Measurements from ENCODE around the gene PLXNA4.
"Not testable (repeated sequence)": the region's sequence is repeated elsewhere in the genome, so short reads cannot be mapped to it uniquely, and the experiment has no call there.

The PLXNA4 gene

DNA sequence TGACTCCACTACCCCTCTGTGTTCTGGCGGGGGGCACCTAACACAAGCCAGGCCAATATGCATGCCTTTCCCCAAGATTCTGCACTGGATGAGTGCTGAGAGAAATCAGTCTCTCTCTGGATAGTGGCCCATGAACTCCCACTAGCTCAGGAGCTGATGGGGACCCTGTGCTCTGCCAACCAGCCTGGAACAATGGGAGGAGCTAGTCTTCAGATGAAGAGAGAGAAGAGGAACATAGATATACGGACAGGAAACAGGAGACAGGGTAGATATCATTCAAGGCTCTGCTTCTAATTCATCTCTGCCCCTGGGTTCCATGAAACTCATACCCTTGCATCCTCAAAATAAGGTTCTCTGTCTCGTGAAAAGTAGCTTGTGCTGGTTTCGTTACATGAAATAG lies 27.9 kb upstream of the PLXNA4 start:
- Mint-ChIP-seq H3K4me3 (no peak overlapping the region), H3K27me3 (peaks cover under 1% of the 10 kb centered on the region), H3K27ac (no peak overlapping the region), H3K4me1 (no peaks in the 10 kb centered on the region), H3K9me3 (no peaks in the 10 kb centered on the region)
- DNase-seq = no peak
- ATAC-seq = no peak

DNA sequence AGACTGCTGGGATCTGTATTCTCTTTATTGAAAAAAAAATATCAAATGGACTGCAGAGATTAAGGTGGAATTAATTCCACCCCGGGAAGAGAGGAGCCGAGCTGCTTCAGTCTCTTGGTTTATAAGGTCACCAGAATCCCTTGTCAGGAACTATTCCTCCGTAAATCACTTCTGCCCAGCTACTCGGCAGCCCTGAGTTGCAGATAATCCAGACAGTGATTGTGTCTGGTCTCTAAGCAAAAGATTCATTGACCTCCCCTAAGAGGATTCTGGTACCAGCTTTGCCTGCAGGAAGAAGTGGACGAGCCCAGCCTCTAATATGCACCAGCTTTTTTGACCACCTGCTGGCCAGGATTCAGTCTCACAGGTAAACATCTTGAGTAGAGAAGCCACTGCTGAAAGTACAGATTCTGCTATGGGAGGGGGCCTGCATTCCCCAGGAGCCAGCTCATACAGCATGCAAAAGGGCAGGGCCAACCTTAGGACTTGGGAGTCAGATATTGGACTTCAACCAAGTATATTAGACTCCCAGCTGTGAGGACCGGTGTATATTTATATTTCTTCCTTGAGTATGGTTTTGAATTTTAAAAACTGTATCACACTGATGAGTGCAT lies 27.1 kb upstream of the PLXNA4 start:
- Mint-ChIP-seq H3K27ac (no peak overlapping the region), H3K4me3 (no peak overlapping the region), H3K4me1 (no peaks in the 10 kb centered on the region), H3K9me3 (no peaks in the 10 kb centered on the region), H3K27me3 (peaks cover 6% of the 10 kb centered on the region)
- DNase-seq (no peak), ATAC-seq (no peak)

- peaks cover 6% of the 10 kb centered on the region for H3K27me3 Mint-ChIP-seq
- ATAC-seq (no peak), DNase-seq (no peak)
- no peak overlapping the region for H3K27ac Mint-ChIP-seq
- H3K9me3 Mint-ChIP-seq = no peaks in the 10 kb centered on the region
- H3K4me1 Mint-ChIP-seq = no peaks in the 10 kb centered on the region
- no peak overlapping the region for H3K4me3 Mint-ChIP-seq
Observed at GRCh38 chr7:132601783-132602182, 25.5 kb upstream of the PLXNA4 start.

GRCh38 chr7:132596588-132596987 lies 20.3 kb upstream of the PLXNA4 start:
- Mint-ChIP-seq H3K27me3 (peaks cover 6% of the 10 kb centered on the region), H3K27ac (no peak overlapping the region), H3K4me3 (no peak overlapping the region), H3K4me1 (no peaks in the 10 kb centered on the region), H3K9me3 (no peaks in the 10 kb centered on the region)
- DNase-seq (no peak), ATAC-seq (no peak)

DNA sequence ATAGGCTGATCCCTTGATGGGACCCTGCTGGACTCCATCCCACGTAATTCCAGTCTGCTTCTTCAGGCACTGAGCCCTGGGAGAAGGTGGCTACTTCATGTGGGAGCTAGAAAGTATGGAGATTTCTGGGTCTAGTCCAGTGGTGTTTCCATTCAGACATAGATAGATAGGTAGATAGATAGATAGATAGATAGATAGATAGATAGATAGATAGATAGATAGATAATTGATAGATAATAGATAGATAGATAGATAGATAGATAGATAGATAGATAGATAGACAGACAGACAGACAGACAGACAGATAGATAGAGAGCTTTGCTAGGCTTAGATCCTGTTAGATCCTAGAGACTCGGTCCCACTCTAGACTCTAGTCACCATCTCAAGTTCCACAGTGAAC lies 18.5 kb upstream of the PLXNA4 start:
- not testable (repeated sequence) for DNase-seq, H3K27ac Mint-ChIP-seq, H3K9me3 Mint-ChIP-seq, H3K4me3 Mint-ChIP-seq, H3K4me1 Mint-ChIP-seq, ATAC-seq, H3K27me3 Mint-ChIP-seq

GRCh38 chr7:132592936-132593335 lies 16.7 kb upstream of the PLXNA4 start:
- ATAC-seq = no peak

GRCh38 chr7:132592231-132592920 lies 16.1 kb upstream of the PLXNA4 start:
- ATAC-seq (no peak), DNase-seq (no peak)
- Mint-ChIP-seq H3K27ac (no peak overlapping the region), H3K9me3 (no peaks in the 10 kb centered on the region), H3K4me3 (no peak overlapping the region), H3K4me1 (no peaks in the 10 kb centered on the region), H3K27me3 (no peaks in the 10 kb centered on the region)

More at GRCh38 chr7:132592936-132593335, 16.7 kb upstream of the PLXNA4 start:
- no peaks in the 10 kb centered on the region for H3K9me3 Mint-ChIP-seq
- DNase-seq = no peak
- H3K4me3 Mint-ChIP-seq = no peak overlapping the region
- no peaks in the 10 kb centered on the region for H3K27me3 Mint-ChIP-seq
- no peak overlapping the region for H3K27ac Mint-ChIP-seq
- no peaks in the 10 kb centered on the region for H3K4me1 Mint-ChIP-seq

- Mint-ChIP-seq H3K4me1 (no peaks in the 10 kb centered on the region), H3K27me3 (no peaks in the 10 kb centered on the region), H3K9me3 (no peaks in the 10 kb centered on the region), H3K27ac (no peak overlapping the region), H3K4me3 (no peak overlapping the region)
- DNase-seq = no peak
- no peak for ATAC-seq
Observed at GRCh38 chr7:132590162-132590561, 13.9 kb upstream of the PLXNA4 start.

GRCh38 chr7:132588596-132588995 lies 12.3 kb upstream of the PLXNA4 start:
- no peak overlapping the region for H3K27ac Mint-ChIP-seq
- H3K4me1 Mint-ChIP-seq = no peaks in the 10 kb centered on the region
- no peak overlapping the region for H3K4me3 Mint-ChIP-seq
- no peaks in the 10 kb centered on the region for H3K27me3 Mint-ChIP-seq
- H3K9me3 Mint-ChIP-seq = no peaks in the 10 kb centered on the region
- no peak for ATAC-seq
- DNase-seq = no peak

DNA sequence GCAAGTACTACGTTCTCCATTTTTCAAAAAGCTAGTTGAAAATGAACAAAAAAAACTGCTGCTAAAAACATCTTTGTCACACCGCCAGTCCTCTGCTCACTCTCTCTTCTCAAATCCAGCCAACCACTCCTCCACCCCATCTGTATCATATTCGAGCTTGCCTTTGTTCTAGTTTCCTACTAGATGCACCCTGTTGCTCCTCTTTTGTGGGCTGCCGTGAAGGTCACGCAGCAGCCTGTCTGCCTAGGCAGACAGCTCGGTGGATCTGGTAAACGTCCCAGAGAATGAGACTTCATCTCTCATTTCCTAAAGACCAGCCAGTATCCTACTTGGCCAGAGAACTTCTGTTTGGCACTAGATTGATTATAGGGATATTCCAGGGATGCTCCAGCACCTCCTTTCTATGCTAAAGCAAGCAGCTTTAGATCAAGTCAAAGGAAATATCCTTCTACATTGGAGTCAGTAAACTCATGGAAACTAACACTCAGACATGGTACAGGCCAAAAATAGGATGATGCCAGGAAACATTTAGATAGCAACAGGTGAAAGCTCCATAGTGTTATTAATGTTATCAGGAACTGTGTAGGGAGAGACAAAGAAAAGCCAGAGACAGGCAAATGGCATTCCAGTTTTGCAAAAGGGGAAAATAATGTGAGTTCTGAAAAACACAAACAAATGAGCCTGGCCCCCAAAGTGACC lies 8.7 kb upstream of the PLXNA4 start:
- Mint-ChIP-seq H3K27me3 (peaks cover 4% of the 10 kb centered on the region), H3K27ac (no peak overlapping the region), H3K4me3 (no peak overlapping the region), H3K4me1 (peaks cover 7% of the 10 kb centered on the region), H3K9me3 (no peaks in the 10 kb centered on the region)
- DNase-seq (no peak), ATAC-seq (no peak)

- no peak overlapping the region for H3K27ac Mint-ChIP-seq
- DNase-seq = no peak
- H3K4me1 Mint-ChIP-seq = peaks cover 17% of the 10 kb centered on the region
- H3K9me3 Mint-ChIP-seq = no peaks in the 10 kb centered on the region
- H3K4me3 Mint-ChIP-seq = no peak overlapping the region
- ATAC-seq = no peak
- peaks cover 32% of the 10 kb centered on the region for H3K27me3 Mint-ChIP-seq
Observed at GRCh38 chr7:132581431-132581830, 5.2 kb upstream of the PLXNA4 start.

GRCh38 chr7:132580717-132581285 lies 4.5 kb upstream of the PLXNA4 start:
- DNase-seq = peak; percentile 64 to 75
- H3K27ac Mint-ChIP-seq = no peak overlapping the region
- no peaks in the 10 kb centered on the region for H3K9me3 Mint-ChIP-seq
- peak; percentile 80 for ATAC-seq
- H3K4me3 Mint-ChIP-seq = no peak overlapping the region
- H3K4me1 Mint-ChIP-seq = peaks cover 23% of the 10 kb centered on the region
- H3K27me3 Mint-ChIP-seq = peaks cover 38% of the 10 kb centered on the region

GRCh38 chr7:132580277-132580676 lies 4.0 kb upstream of the PLXNA4 start:
- Mint-ChIP-seq H3K27me3 (peaks cover 43% of the 10 kb centered on the region), H3K27ac (no peak overlapping the region)
- ATAC-seq = peak; percentile 56

DNA sequence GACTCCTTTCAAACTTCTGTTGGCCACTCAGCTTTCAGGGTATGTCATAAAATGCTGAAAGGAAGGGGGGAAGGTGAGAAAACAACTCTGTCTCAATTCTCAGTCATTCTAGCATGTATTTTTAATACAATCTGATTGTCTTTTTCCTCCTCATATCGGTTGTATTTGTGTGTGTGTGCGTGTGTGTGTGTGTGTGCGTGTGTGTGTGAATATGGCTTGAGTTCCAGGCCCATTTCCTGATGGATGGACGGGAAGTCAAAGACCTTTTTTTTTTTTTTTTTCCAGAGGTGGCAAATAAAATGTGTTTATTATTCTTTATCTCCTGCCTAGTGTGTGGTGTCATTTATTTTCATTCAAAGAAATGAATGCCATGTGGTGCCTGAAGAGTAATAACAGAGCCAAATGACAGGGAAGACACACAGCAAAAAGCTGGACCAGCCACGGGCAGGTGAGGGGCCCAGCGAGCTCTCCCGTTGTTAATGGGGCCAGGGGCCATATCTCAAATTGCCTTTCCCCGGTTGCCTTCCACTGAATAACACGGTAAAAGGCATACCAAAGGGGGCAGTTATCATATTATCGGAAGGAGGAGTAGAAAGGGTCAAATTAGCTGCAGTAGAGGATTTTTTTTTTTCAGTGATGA lies 3.1 kb upstream of the PLXNA4 start:
- H3K4me3 Mint-ChIP-seq = no peak overlapping the region
- H3K9me3 Mint-ChIP-seq = no peaks in the 10 kb centered on the region
- peaks cover 37% of the 10 kb centered on the region for H3K4me1 Mint-ChIP-seq
- no peak for ATAC-seq
- DNase-seq = no peak
- no peak overlapping the region for H3K27ac Mint-ChIP-seq
- peaks cover 52% of the 10 kb centered on the region for H3K27me3 Mint-ChIP-seq

More at GRCh38 chr7:132580277-132580676, 4.0 kb upstream of the PLXNA4 start:
- no peaks in the 10 kb centered on the region for H3K9me3 Mint-ChIP-seq
- peak in 1 of 2 donors; percentile 20 for DNase-seq
- H3K4me3 Mint-ChIP-seq = no peak overlapping the region
- peaks cover 28% of the 10 kb centered on the region for H3K4me1 Mint-ChIP-seq

GRCh38 chr7:132578826-132579225 lies 2.6 kb upstream of the PLXNA4 start:
- peaks cover 58% of the 10 kb centered on the region for H3K27me3 Mint-ChIP-seq
- no peaks in the 10 kb centered on the region for H3K9me3 Mint-ChIP-seq
- H3K4me3 Mint-ChIP-seq = no peak overlapping the region
- ATAC-seq = no peak
- no peak overlapping the region for H3K27ac Mint-ChIP-seq
- H3K4me1 Mint-ChIP-seq = peaks cover 43% of the 10 kb centered on the region
- no peak for DNase-seq

DNA sequence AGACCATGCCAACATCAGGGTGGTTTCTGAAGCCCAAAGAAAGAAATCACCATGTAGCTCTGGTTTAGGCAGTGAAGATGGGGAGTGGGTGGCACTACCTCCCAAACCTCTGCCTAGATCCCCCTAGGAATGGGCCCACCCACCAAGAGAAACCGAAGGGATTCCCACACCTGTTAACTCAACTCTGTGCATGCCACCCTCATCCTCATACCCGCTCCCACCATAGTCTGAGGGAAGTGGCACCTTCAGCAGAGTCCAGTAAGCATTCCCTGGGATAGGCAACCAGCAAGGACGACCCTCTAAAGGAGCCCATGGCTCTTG lies 1.7 kb upstream of the PLXNA4 start:
- Mint-ChIP-seq H3K9me3 (no peaks in the 10 kb centered on the region), H3K27me3 (peaks cover 66% of the 10 kb centered on the region), H3K4me1 (peaks cover 50% of the 10 kb centered on the region), H3K27ac (no peak overlapping the region), H3K4me3 (peak overlapping the region; percentile 65 to 76)
- ATAC-seq (no peak), DNase-seq (no peak)

All from stimulated activated naive CD8-positive, alpha-beta T cell treated with anti-CD3 and anti-CD28 coated beads, Interleukin-15, amount 100 ng/mL, for 72 hours (primary cell).